HG02588 (cell line): Measurements from ENCODE around the gene LRP3.

Experiments used
- ATAC-seq: cut with Tn5 transposase; IDR thresholded peaks from one replicate; pipeline ENCODE4 v1.9.1; 2021; ENCODE audit warnings: mild to moderate bottlenecking, moderate library complexity; ENCODE audit not compliant: unreplicated experiment

The LRP3 gene

DNA sequence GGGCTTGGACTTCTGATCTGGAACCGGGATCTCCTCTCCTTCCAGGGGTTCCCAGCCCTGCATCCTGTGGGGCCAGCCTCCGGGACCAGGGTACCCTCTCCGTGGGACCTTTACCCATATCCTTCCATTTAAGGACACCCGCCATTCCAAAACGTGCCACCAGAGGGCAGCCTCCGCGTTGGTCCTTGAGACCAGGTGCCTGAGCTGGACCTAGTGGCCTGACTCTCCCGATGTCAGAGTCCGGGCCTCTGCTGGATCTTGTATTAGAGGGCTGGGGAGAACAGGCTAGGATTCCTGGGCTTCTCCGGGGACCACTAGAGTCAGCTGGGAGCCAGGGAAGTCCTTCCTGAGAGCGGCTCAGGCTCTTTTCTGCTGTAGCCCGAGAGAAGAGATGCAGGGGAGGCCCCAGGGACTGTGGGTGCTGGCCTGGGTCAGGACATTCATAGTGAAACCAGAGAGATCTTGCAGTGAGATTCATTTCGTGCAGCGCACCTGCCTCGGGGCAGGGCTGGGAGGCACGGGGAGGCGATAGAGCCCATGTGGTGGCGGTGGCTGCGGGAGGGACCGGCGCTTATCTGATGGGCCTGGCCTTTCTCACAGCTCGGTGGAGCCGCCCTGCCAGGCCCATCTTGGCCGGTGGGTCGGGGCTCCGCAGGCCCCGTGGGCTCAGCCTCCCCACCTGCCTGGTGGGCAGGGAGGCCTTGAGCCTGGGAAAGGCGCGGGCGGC lies 41.3 kb downstream of the LRP3 start:
- peak; percentile 91 for ATAC-seq

DNA sequence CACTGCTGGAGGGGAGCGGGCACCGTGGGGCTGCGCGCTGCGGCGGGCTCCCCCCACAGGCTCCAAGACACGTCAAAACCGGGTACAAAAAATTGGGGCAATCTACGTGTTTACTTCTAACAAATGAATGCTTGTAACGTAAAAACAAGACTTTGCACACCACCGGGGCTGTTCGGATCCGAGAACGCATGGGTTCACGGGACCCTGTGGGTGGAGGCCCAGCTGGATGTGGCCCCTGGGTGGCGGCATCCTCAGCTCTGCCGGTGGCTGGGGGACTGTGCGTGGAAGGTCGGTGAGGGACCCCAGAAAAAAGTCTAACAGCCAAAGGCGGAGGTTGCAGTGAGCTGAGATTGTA lies 41.8 kb downstream of the LRP3 start:
- ATAC-seq: no peak

DNA sequence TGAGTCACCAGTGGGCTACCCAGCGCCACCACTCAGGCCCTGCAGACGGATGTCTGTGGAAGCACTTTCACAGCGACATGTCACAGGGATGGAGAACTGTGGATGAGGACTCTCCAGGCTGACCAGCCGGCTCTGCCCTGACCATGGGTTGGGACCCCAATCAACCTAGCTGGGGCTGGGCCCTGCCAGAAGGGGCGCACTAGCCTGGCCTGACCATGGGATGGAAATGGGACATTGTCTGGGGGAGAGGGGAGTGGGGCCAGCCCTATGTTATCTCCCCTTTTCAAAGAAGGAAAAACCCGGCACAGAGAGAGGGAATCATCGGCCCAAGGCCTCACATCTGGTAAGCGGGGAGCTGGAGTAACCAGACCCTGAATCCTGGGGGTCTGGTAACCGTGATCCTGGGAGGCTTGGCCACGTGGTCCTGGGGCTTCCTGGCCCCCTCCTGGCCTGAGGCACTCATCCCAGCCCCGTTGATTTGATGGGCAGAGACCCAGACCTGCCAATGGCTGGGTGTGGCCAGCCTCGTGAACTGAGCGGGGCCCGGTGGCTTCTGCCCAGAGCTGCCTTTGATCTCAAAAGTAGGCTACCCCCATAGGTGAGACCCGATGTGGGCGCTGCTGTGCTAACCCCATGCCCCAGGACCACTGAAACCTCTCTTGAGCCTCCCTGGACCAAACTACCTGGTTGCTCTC lies 42.7 kb downstream of the LRP3 start:
- ATAC-seq: no peak

DNA sequence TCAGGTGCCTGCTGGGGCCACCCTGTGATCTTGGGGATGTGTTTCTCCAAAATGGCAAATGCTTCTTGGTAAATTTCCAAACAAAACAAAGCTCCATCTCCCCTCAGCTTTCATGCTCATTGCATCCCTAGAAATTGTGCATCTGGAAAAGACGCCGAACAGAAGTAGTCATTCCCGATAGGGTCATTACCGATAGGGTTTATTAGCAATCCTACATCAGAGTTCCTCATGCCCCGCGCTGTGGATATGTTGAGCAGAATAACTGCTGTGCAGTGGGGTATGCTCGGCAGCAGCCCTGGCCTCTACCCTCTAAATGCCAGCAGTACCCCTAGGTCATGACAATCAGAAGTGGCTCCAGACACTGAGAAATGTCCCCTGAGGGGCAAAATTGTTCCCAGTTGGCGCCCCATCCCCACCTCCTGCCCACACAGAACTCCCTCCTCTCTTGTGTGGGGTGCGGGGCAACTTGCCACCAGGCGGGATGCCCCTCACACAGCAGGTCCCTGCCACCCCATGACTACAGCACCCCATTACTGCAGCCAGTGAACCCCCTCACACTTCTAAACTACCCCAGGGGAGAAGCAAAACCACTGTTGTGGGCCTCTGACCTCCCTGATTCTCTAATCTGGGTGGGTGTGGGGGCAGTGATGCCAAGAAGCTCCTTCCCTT lies 44.5 kb downstream of the LRP3 start:
- ATAC-seq: no peak

DNA sequence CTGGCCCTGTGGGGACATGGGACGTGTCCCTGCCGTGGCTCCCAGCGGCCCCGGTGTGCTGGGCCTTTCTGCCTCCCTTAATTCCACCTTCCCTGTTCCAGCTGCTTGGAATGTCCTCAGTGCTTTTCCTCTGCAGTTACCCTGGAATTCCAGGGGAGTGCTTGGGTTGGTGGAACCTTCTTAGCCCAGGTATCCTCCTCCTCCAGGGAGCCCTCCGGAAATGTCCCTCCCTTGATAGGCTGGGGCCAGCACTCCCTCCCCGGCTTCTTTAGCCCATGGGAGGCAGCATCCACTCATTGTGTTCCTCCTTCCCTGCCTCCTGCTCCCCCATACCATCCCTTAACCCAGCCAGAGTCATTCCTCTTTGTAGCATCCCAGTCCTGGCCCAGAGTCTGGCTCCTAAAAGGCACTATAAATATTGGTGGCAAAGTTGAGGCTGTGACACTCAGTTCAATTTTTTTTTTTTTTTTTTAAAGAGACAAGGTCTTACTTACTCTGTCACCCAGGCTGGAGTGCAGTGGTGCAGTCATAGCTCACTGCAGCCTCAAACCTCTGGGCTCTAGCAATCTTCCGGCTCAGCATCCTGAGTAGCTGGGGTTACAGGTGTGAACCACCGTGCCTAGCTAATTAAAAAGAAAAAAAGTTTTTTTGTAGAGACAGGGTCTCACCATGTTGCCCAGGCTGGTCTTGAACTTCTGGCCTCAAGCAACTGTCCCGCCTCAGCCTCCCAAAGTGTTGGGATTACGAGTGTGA lies 45.3 kb downstream of the LRP3 start:
- no peak for ATAC-seq

DNA sequence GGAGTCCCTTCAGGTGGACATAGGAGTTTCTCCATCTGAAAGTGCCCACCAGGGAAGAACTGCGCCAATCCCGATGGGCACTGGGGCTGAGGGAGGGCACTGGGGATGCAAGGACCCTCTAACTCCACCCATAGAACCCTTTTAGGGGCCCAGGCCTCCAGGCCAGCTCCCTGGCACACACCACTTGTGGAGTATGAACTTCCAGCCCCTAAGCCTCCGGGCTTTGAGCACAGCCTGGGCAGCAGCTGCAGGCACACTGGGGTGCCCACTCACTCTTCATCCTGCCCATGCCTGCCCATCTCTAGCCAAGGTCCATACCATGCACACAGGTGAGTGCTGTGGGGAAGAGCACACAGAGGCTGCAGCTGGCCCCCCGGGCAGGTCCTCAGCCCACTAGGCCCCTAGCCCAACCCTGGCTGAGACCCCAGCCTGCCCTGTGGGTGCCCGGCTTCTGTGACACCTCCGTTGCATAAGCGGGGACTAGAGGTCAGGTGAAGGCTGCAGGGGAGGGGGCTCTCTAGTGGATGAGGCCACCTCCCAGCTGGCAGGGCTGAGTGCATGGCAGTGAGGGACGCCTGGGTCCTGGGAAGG lies 46.1 kb downstream of the LRP3 start:
- ATAC-seq: no peak

DNA sequence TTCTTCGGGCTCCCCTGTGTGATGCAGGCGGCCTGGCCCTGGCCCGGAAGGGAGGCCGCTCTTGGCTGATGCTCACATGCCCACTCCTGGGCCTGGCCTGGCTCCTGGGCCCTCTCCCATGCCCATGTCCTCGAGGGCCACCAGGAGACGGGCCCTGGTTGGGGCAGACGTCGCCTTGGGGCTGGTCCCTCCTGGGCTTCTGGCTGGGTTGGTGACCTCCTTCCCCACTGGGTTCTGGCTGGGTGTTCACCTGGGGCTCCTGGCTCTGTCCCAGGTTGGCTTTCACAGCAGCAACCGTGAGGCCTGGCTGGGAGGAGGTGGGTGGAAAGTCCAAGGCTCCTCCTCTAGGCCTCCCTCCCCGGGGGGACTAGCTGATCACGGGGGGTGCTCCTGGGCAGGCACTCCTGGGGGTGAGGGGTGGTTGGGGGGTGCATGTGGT lies 47.0 kb downstream of the LRP3 start:
- ATAC-seq: no peak

DNA sequence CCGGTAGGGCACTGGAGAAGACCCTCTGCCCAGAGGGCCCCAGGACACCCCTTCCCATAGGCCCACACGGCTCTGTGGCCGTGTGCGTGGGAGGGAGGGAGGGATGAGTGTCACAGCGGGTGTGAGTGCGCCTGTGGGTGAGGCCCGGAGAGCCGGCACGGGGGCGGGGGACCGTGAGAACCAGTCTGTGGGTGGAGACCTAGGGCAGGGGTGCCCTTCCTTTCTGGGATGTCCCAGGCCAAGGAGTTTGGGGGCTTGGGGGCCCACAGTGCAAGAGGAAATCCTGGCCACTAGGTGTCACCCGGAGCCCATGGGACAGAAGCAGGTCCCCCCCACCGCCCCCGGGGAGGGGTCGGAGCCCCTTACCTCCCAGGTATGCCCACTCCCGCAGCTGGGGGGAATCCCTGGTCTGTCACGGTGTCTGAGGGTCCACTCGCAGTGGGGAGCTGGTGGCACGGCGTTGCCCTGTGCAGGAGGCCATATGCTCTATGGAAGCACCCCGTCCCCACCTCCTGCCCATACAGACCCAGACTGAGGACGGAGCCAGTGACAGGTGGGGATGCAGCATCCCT lies 47.5 kb downstream of the LRP3 start:
- ATAC-seq: no peak

DNA sequence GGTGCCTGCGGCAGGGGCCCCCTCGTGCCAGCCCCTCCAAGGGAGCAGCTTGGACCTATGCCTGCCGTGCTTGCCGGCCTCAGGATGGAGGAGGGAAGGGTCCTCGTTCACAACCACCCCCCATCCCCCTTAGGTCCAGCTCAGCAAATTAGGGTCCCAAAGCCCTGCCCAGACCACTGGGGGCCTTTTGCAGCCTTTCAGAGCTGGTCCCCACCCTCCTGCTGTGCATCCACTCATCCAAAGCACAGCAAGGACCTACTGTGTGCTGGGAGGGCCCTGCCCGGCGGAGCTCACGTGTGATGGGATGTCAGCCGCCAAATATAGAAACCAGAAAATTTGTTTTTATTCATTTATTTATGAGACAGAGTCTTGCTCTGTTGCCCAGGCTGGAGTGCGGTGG lies 48.0 kb downstream of the LRP3 start:
- ATAC-seq: no peak

DNA sequence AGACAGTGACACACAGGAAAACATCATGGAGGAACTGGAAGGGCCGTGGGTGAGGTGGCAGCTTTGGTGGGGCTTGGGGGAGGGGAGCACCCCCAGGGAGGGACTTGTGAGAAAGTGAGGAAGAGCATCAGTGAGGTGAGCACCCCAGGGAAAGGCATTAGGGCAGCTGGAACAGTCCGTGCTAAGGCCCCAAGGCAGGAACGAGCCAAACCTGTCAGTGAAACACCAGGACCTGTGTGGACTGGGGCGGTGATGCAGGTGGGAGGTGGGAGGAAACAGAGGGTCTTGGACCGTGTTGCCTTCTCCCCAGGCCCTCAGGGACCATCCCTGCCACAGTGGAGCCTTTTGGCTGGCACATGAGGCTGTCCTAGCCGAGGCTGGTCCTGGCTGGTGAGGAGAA lies 48.8 kb downstream of the LRP3 start:
- ATAC-seq: no peak

DNA sequence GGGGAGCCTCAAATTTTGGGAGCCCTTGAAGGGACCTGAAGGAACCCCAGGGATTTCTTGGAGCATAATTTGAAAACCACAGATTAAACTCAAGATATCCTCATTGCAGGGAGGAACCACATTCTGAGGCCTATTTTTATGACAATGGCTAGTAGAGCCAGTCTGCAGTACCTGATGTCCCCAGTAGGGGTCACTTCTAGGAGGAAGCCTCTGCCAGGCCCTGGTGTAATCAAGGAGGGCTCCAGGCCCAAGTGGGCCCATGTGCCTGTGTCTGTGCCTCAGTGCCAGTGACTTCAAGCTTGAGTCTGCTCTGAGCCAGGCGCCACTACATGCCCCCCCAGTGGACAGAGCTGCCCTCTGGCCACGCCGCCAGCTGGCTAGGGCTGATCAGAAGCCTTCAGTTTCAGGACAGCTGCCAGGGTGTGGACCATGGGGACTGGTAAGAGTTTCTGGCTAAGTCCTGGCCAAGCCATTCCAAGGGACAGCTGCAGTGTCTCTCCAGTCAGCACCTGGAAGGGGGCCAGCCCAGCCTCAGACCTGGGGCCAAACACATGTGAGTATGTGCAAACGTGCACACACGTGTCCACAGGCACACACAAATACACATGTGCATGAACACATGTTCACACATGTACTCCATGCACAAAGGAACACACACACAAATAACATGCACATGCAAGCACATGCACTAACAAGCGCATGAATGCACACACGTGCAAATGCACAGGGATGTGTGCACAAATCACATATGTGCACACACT lies 52.0 kb downstream of the LRP3 start:
- no peak for ATAC-seq

DNA sequence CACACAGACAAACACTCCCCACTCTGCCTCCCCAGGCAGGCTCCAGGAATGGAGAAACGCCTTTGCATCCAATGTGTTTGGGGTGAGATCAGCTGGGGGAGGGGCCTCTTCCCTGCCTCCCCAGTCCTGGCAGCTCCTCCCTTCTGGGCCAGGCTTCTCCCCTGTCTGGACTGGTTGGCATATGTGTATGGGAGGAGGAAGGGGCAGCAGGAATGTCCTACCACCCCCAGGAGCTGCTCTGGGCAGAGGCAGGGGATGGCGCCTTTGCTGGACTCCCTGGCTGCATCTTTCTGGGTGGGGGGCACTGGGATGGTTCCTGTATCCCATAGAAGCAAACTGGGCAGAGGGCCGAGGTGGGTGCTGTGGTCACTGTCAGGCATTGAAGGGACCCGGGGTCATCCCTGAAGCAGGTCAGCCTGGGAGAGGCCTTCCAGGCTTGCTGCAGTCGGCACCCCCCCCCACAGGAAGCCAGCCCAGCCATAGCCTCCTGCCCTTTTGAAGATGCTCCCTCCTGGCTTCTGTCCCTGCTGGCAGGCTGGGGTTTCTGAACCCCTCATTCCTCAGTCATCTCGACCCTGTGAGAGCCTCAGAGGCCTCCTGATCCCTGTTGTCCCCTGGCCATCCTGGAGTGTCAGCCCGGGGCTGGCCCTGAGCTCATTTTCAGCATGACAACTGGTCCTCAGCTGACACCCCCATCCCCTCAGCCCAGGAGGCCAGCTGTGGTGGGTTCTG lies 52.7 kb downstream of the LRP3 start:
- ATAC-seq: no peak

DNA sequence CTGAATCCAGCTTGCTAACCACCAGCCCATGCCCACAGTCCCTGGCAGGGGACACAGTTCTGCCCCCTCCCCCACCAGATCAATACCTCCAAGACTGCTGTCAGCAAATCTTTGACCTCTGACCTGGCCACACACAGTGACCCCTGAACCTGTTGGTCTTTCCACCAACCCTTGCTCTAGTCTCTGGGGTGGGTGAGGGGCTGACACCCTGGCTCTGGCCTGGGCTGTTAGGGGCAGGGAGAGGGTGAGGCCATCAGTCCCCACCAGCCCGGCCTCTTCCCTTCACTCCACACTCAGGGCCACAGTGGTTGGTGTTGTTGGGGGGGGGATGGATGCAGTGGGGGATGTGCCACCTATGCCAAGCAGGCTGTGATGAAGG lies 53.3 kb downstream of the LRP3 start:
- ATAC-seq: no peak

DNA sequence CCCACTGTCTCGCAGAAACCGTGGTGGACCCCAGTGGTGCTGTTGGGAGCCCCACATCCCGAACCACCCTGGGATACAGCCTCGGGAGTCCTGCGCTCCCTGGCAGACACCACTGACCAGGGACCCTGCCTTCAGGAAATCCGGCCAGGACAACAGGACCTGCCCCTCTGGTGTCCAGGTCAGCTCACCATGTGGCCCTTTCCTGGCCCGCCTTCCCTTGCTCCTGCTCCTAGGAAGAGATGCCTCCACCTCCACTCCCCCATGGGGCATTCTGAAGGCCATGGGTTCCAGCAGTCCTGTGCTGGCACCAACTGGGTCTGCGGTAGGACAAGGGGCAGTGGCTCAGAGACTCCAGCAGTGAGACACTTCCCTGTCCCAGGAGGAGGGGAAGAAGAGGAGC lies 54.0 kb downstream of the LRP3 start:
- ATAC-seq: no peak

DNA sequence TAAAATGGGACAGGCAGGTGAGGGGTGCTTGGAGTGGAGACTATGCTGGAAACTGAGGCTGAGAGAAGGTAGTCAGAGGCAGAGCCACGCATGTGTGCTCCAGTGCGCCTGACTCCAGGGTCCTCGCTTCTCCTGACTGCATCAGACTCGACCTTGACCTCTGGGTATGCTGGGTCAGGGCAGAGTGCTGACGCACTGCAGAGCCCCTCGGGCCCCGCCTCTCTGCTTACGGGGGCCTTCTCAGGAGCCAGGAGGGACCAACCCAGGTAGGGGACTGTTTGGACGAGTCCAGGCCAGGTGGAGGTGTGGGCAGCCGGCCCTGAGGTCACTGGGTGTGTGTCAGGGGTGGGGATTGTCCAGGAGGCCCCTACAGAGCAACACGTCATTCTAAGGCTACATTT lies 54.4 kb downstream of the LRP3 start:
- ATAC-seq: no peak

DNA sequence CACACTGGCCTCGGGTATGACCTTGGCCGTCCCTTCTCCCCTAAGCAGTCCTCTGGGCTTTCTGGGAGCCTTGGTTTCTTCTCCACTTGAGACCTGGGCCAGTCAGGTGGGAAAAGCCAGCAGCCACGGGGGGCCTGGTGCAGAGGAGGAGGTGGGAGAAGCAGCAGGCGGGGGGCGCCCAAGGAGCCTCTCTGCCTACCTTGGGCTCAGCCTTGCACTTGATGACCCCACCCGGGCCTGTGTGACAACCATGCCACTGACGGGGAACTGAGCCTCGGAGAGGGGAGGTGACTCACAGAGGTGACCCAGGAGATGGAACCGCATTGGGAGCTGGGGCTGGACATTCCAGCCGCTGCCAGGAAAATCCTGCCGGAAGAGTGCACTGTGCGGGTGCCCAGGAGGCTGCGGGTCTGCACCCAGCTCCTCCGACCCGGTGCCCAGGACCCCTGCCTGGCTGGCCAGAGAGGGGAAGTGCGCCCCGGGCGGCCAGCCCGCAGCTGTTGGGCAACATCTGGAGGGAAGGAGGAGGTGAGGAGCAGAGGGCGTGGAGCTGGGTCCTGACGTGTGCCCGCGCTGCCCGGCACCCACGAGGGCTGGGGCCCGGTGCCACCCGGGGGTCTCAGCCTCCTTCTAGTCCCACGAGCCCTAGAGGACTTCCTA lies 55.0 kb downstream of the LRP3 start:
- no peak for ATAC-seq

DNA sequence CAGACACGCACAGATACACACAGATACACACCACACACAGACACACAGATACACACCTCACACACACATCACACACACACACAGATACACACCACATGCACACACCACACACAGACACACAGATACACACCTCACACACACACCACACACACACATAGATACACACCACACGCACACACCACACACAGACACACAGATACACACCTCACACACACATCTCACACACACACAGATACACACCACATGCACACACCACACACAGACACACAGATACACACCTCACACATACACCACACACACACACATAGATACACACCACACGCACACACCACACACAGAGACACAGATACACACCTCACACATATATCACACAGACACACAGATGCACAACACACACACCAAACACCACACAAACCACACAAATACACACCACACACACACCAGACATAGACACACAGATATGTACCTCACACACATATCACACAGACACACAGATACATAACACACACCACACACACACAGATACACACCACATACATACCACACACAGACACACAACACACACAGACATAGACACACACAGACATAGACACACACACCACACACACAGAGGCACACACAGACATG lies 55.7 kb downstream of the LRP3 start:
- ATAC-seq: no peak

DNA sequence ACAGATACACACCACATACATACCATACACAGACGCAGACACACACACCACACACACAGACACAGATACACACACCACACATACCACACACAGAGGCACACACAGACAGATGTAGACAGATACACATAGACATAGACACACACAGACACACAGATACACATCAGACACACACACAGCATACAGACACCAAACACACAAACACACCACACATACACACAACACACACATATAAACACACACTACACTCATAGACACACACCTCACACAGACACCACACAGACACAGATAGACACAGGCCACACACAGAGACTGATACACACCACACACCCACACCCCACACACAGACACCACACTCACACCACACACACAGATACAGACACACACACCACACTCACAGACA lies 56.4 kb downstream of the LRP3 start:
- no peak for ATAC-seq
